IMR-90 (cell line): ENCODE results near the gene MMP12. TPM values are rescaled to one million over a fixed set of nuclear protein-coding genes. Genes with fewer than 3 reads are reported as not detected.

Experiments
- ATAC-seq: fragments of 200-7000 bp; cut with Tn5 transposase; 2 replicates; pipeline ENCODE4 v1.9.1; 2020; ENCODE audit warnings: low read depth, mild to moderate bottlenecking, moderate library complexity
- BruUV-seq: library from RNA; stranded (reverse); fragments of 400-500 nt; replicated peaks from 2 replicates; lab custom pipeline; 2021; lab: Mats Ljungman, UMichigan
- CTCF ChIA-PET: fragments of 300-600 bp; formaldehyde crosslinking; extraction: SDS; loops from one replicate; lab custom pipeline; 2021; ENCODE audit warnings: antibody characterized with exemption; lab: Yijun Ruan, JAX
- POLR2A ChIA-PET: fragments of 300-600 bp; sonication (Branson Sonifier 250); formaldehyde crosslinking; loops from one replicate; lab custom pipeline; 2022; ENCODE audit warnings: antibody characterized with exemption; ENCODE audit not compliant: unreplicated experiment; lab: Charles Lee
- DNase-seq: peaks from one replicate; pipeline ENCODE4 v3.0.0; 2013
- H2AFZ ChIP-seq: replicated peaks from 2 replicates; pipeline ENCODE3; 2013; ENCODE audit warnings: low read length, mild to moderate bottlenecking; ENCODE audit not compliant: poor library complexity
- H2AK5ac ChIP-seq: 2 replicates; pipeline ENCODE4 v1.6.1; 2013; ENCODE audit warnings: low read depth, low read length, inconsistent platforms
- H2AK9ac ChIP-seq: replicated peaks from 2 replicates; pipeline ENCODE3; 2013; ENCODE audit warnings: mild to moderate bottlenecking, low read depth, low read length, moderate library complexity; ENCODE audit not compliant: poor library complexity
- H2BK120ac ChIP-seq: 2 replicates; pipeline ENCODE4 v1.6.1; 2013; ENCODE audit warnings: low read depth, low read length, inconsistent platforms
- H2BK15ac ChIP-seq: 3 replicates; pipeline ENCODE4 v1.6.1; 2013; ENCODE audit warnings: low read depth, low read length, inconsistent platforms
- H2BK20ac ChIP-seq: 2 replicates; pipeline ENCODE4 v1.6.1; 2013; ENCODE audit warnings: low read depth, mild to moderate bottlenecking, inconsistent platforms, low read length, moderate library complexity
- H2BK5ac ChIP-seq: 2 replicates; pipeline ENCODE4 v1.6.1; 2013; ENCODE audit warnings: mild to moderate bottlenecking, low read depth, low read length, inconsistent platforms; ENCODE audit not compliant: poor library complexity, severe bottlenecking
- H3K14ac ChIP-seq: replicated peaks from 2 replicates; pipeline ENCODE4 v1.6.1; 2013; ENCODE audit warnings: low read depth, low read length, inconsistent platforms
- H3K18ac ChIP-seq: 2 replicates; pipeline ENCODE4 v1.6.1; 2013; ENCODE audit warnings: low read depth, low read length, control low read depth
- H3K23ac ChIP-seq: 2 replicates; pipeline ENCODE4 v1.6.1; 2013; ENCODE audit warnings: low read depth, low read length, inconsistent platforms
- H3K27ac ChIP-seq: 2 replicates; pipeline ENCODE4 v1.5.1; 2013; ENCODE audit warnings: mild to moderate bottlenecking, control low read depth, low read length; ENCODE audit not compliant: insufficient read depth
- H3K27me3 ChIP-seq: 2 replicates; pipeline ENCODE4 v1.6.1; 2013; ENCODE audit warnings: low read length; ENCODE audit not compliant: control insufficient read depth, insufficient read depth
- H3K36me3 ChIP-seq: 2 replicates; pipeline ENCODE4 v1.6.1; 2013; ENCODE audit warnings: low read length, mixed read lengths; ENCODE audit not compliant: control insufficient read depth, insufficient read depth
- H3K4ac ChIP-seq: 2 replicates; pipeline ENCODE4 v1.6.1; 2013; ENCODE audit warnings: low read depth, low read length, inconsistent platforms
- H3K4me1 ChIP-seq: 2 replicates; pipeline ENCODE4 v1.6.1; 2013; ENCODE audit warnings: low read length, mixed read lengths; ENCODE audit not compliant: control insufficient read depth, insufficient read depth
- H3K4me2 ChIP-seq: 2 replicates; pipeline ENCODE4 v1.6.1; 2013; ENCODE audit warnings: low read depth, mild to moderate bottlenecking, control low read depth, low read length, moderate library complexity
- H3K4me3 ChIP-seq: 2 replicates; pipeline ENCODE4 v1.5.1; 2013; ENCODE audit warnings: low read depth, mild to moderate bottlenecking, control low read depth, low read length, moderate library complexity; ENCODE audit not compliant: insufficient read depth
- H3K56ac ChIP-seq: 2 replicates; pipeline ENCODE4 v1.6.1; 2013; ENCODE audit warnings: low read length, inconsistent platforms; ENCODE audit not compliant: insufficient read depth; ENCODE audit errors: extremely low read depth
- H3K79me1 ChIP-seq, 2 experiments: 2 replicates each; pipeline ENCODE4 v1.6.1; 2013; ENCODE audit warnings: low read length in 2 of 2, inconsistent platforms in 1 of 2, low read depth in 1 of 2
- H3K9ac ChIP-seq: 2 replicates; pipeline ENCODE4 v1.6.1; 2013; ENCODE audit warnings: low read depth, low read length, control low read depth
- H3K9me1 ChIP-seq: 2 replicates; pipeline ENCODE4 v1.6.1; 2013; ENCODE audit warnings: low read length, inconsistent platforms; ENCODE audit not compliant: insufficient read depth
- H3K9me3 ChIP-seq: 2 replicates; pipeline ENCODE4 v1.6.1; 2013; ENCODE audit warnings: low read length; ENCODE audit not compliant: control insufficient read depth, insufficient read depth
- H4K20me1 ChIP-seq: 2 replicates; pipeline ENCODE4 v1.6.1; 2013; ENCODE audit warnings: low read length, inconsistent platforms; ENCODE audit not compliant: insufficient read depth
- H4K5ac ChIP-seq: 2 replicates; pipeline ENCODE4 v1.6.1; 2013; ENCODE audit warnings: mild to moderate bottlenecking, low read depth, low read length, control low read depth
- H4K8ac ChIP-seq, 2 experiments: 2 replicates each; pipeline ENCODE4 v1.6.1; 2013; ENCODE audit warnings: low read depth in 2 of 2, low read length in 2 of 2, control low read depth in 1 of 2, inconsistent platforms in 1 of 2
- H4K91ac ChIP-seq: 2 replicates; pipeline ENCODE4 v1.6.1; 2013; ENCODE audit warnings: low read depth, low read length, inconsistent platforms; ENCODE audit not compliant: insufficient read depth
- CEBPB ChIP-seq: IDR thresholded peaks from 2 replicates; pipeline ENCODE4 v1.6.1; 2012; ENCODE audit warnings: low read depth, low read length, improper control_type of control experiment
- CHD1 ChIP-seq: IDR thresholded peaks from 2 replicates; pipeline ENCODE4 v1.6.1; 2012; ENCODE audit warnings: low read depth, low read length, improper control_type of control experiment
- CTCF ChIP-seq: conservative IDR thresholded peaks from 2 replicates; pipeline ENCODE4 v1.5.1; 2012; ENCODE audit warnings: mild to moderate bottlenecking, low read depth, low read length, improper control_type of control experiment
- ELK1 ChIP-seq: fragments of 150-350 bp; IDR thresholded peaks from 2 replicates; pipeline ENCODE4 v1.6.1; 2016; ENCODE audit warnings: low read depth, mild to moderate bottlenecking, low read length, moderate library complexity, borderline replicate concordance
- FOS ChIP-seq: fragments of 150-350 bp; IDR thresholded peaks from 2 replicates; pipeline ENCODE4 v1.6.1; 2016; ENCODE audit warnings: low read depth, low read length
- MAFK ChIP-seq: IDR thresholded peaks from 2 replicates; pipeline ENCODE4 v1.6.1; 2012; ENCODE audit warnings: low read depth, low read length, improper control_type of control experiment
- MAZ ChIP-seq: IDR thresholded peaks from 2 replicates; pipeline ENCODE4 v1.6.1; 2012; ENCODE audit warnings: low read depth, mild to moderate bottlenecking, low read length, improper control_type of control experiment, moderate library complexity, borderline replicate concordance
- NFE2L2 ChIP-seq: fragments of 150-350 bp; IDR thresholded peaks from 2 replicates; pipeline ENCODE4 v1.6.1; 2016; ENCODE audit warnings: low read depth, mild to moderate bottlenecking, low read length
- RAD21 ChIP-seq: IDR thresholded peaks from 2 replicates; pipeline ENCODE4 v1.6.1; 2012; ENCODE audit warnings: low read length, improper control_type of control experiment
- RCOR1 ChIP-seq: IDR thresholded peaks from 2 replicates; pipeline ENCODE4 v1.6.1; 2012; ENCODE audit warnings: mild to moderate bottlenecking, low read length, improper control_type of control experiment; ENCODE audit not compliant: insufficient replicate concordance
- RFX5 ChIP-seq: IDR thresholded peaks from 2 replicates; pipeline ENCODE4 v1.8.0; 2012; ENCODE audit warnings: low read depth, mild to moderate bottlenecking, low read length, moderate library complexity
- SMC3 ChIP-seq: fragments of 150-350 bp; IDR thresholded peaks from 2 replicates; pipeline ENCODE4 v1.6.1; 2016; ENCODE audit warnings: low read depth, mild to moderate bottlenecking, antibody characterized with exemption, low read length, moderate library complexity
- USF2 ChIP-seq: fragments of 150-350 bp; IDR thresholded peaks from 2 replicates; pipeline ENCODE4 v1.6.1; 2017; ENCODE audit warnings: mild to moderate bottlenecking, antibody characterized with exemption, low read length, low read depth
- WGBS, 2 experiments: methylation state at CpG; one replicate each; pipeline versions ENCODE4 v1.1.5 to v1.1.7; 2013; ENCODE audit warnings: missing lambda C conversion rate in 2 of 2; ENCODE audit not compliant: insufficient read length in 1 of 2; ENCODE audit errors: extremely low coverage in 2 of 2; 5-methylcytosine and 5-hydroxymethylcytosine counted together
- dilution Hi-C: fragments of 300-500 bp; cut with HindIII; formaldehyde crosslinking; loops from one replicate; pipeline ENCODE4 v1.14.3; 2018; ENCODE audit warnings: low sequenced_read_pairs; ENCODE audit not compliant: unreplicated experiment
- in situ Hi-C: fragments of 300-500 bp; cut with MboI; formaldehyde crosslinking; loops from 3 replicates; pipeline ENCODE4 v1.14.3; 2019; ENCODE audit warnings: low sequenced_read_pairs, inconsistent platforms, mixed read lengths
- intact Hi-C: fragments of 100-400 bp; cut with micrococcal nuclease; formaldehyde crosslinking; loops from 2 replicates; pipeline ENCODE4 v1.10.0; 2022
- polyA plus RNA-seq, 3 experiments: library from polyadenylated mRNA; depleted of rRNA; stranded (reverse); fragments of >200 nt; gene quantifications; 2 replicates each; pipeline ENCODE4 v1.2.3, GENCODE V29; 2012; ENCODE audit warnings: low replicate concordance in 1 of 3
- total RNA-seq: library from RNA; depleted of rRNA; stranded (reverse); fragments of >200 nt; gene quantifications from 2 replicates; pipeline ENCODE4 v1.2.3, GENCODE V29; 2012

The MMP12 gene
- total and polyA plus RNA-seq, 2 of the 4 experiments (the other 2 are of a cell fraction): not detected

- H2AFZ ChIP-seq: no peak overlapping the region
- no peaks in the 10 kb centered on the region for H3K36me3 ChIP-seq
- H2AK9ac ChIP-seq: no peak overlapping the region
- H3K4me2 ChIP-seq: no peak overlapping the region
- no peak overlapping the region for H3K4me3 ChIP-seq
- no TSS peak for BruUV-seq
- H3K56ac ChIP-seq: no peak overlapping the region
- no peak overlapping the region for H3K9ac ChIP-seq
- WGBS, 2 experiments: no CpG with 5 or more reads among the region's 7 CpGs
- in situ Hi-C loops (no loop called here), dilution Hi-C loops (no loop called here), intact Hi-C loops (no loop called here)
- CTCF ChIA-PET: no interaction called here
- H2BK120ac ChIP-seq: no peak overlapping the region
- no peak for DNase-seq
- H3K18ac ChIP-seq: no peak overlapping the region
- H2BK20ac ChIP-seq: no peak overlapping the region
- H3K23ac ChIP-seq: no peak overlapping the region
- no peaks in the 10 kb centered on the region for H3K9me3 ChIP-seq
- H4K91ac ChIP-seq: no peak overlapping the region
- ATAC-seq: no peak
- no peaks in the 10 kb centered on the region; the same call in 1 of the 2 replicates for H3K4me1 ChIP-seq
- H3K79me1 ChIP-seq: no peaks in the 10 kb centered on the region
- POLR2A ChIA-PET: no interaction called here
- no peak overlapping the region for H3K4ac ChIP-seq
- no peaks in the 10 kb centered on the region; the same call in 1 of the 2 replicates for H3K27me3 ChIP-seq
- no peak overlapping the region for H4K5ac ChIP-seq
- H3K9me1 ChIP-seq: 0 out of 2 replicates have a peak, but pooled peaks cover 2% of the 10 kb centered on the region
- H2BK15ac ChIP-seq: no peak overlapping the region
- H2AK5ac ChIP-seq: no peak overlapping the region
- no peak overlapping the region for H3K27ac ChIP-seq
- H4K20me1 ChIP-seq: no peaks in the 10 kb centered on the region
- H4K8ac ChIP-seq: no peak overlapping the region
- H2BK5ac ChIP-seq: no peak overlapping the region
- TF ChIP-seq MAZ: no peak
- no peak for TF ChIP-seq USF2
- no peak for TF ChIP-seq RFX5
- TF ChIP-seq CHD1: no peak
- TF ChIP-seq SMC3: no peak
- TF ChIP-seq ELK1: no peak
- no peak for TF ChIP-seq FOS
- no peak for TF ChIP-seq RAD21
- TF ChIP-seq NFE2L2: no peak
- TF ChIP-seq CEBPB: no peak
- TF ChIP-seq CTCF: no peak
- no peak for TF ChIP-seq RCOR1
- no peak for TF ChIP-seq MAFK
- H3K14ac ChIP-seq: no peak overlapping the region
These were observed 42.2 kb downstream of the MMP12 start for GRCh38 chr11:102832612-102833011.
